ENCODE measurements around the gene NIPSNAP3A. TPM values are rescaled to one million over a fixed set of nuclear protein-coding genes. Genes with fewer than 3 reads are reported as not detected.

NIPSNAP3A gene
- polyA plus RNA-seq, 3 donors = 26.9 to 103 (median 97.8) TPM

GRCh38 chr9:104794070-104794469, 46.6 kb downstream of the NIPSNAP3A start:
- Histone ChIP-seq H3K79me2 (ENCODE audit: insufficient read depth, low read length) (no peaks in the 10 kb centered on the region), H3K4me1 (ENCODE audit: control insufficient read depth in 1 of 2, insufficient read depth in 2 of 2, low read length in 2 of 2) (peaks cover 14 to 23% of the 10 kb centered on the region in 2 donors), H3K9me3 (replicated peaks in 1 of 2; ENCODE audit: control insufficient read depth in 1 of 2, insufficient read depth in 1 of 2, low read length in 2 of 2) (no peaks in the 10 kb centered on the region), H3K27ac (ENCODE audit: low read depth in 1 of 2, low read length in 2 of 2) (no peak overlapping the region), H3K27me3 (ENCODE audit: control insufficient read depth in 2 of 2, insufficient read depth in 2 of 2, low read length in 2 of 2) (no peaks in the 10 kb centered on the region), H3K4me3 (replicated peaks in 1 of 3; ENCODE audit: low read depth in 2 of 3, low read length in 3 of 3) (no peak overlapping the region), H3K36me3 (replicated peaks in 1 of 2; ENCODE audit: control insufficient read depth in 1 of 2, insufficient read depth in 2 of 2, low read length in 2 of 2) (peaks cover 74 to 95% of the 10 kb centered on the region in 2 donors), H2AFZ (ENCODE audit: insufficient read depth, low read depth, low read length, poor library complexity, severe bottlenecking) (no peak overlapping the region), H4K20me1 (ENCODE audit: insufficient read depth, low read length) (no peaks in the 10 kb centered on the region), H3K4me2 (replicated peaks; ENCODE audit: extremely low read depth, low read length, poor library complexity, severe bottlenecking) (no peak overlapping the region), H3K9ac (ENCODE audit: insufficient read depth, low read length, poor library complexity, severe bottlenecking) (no peak overlapping the region)
- Mint-ChIP-seq H3K27ac (peak overlapping the region in 3 of 7 donors; percentile 30 to 45 (median 37)), H3K4me1 (peaks cover 32% of the 10 kb centered on the region), H3K9me3 (peaks cover 0 to 2% (median 0%) of the 10 kb centered on the region in 7 donors), H3K36me3 (peaks cover 73 to 89% of the 10 kb centered on the region in 2 donors), H3K4me3 (no peak overlapping the region), H3K27me3 (ENCODE audit: low read depth in 3 of 3) (peaks cover 0 to 1% (median 0%) of the 10 kb centered on the region in 3 donors)
- no CpG with 5 or more reads among the region's 2 CpGs for WGBS (ENCODE audit: insufficient coverage)
- no peak for DNase-seq
- no peak for TF ChIP-seq CTCF (IDR thresholded peaks at IDR 0.05)
- intact Hi-C loops (cut with micrococcal nuclease) = no loop called here

- 0% methylated on average over 1 of the region's 1 CpG for WGBS (ENCODE audit: insufficient coverage)
- DNase-seq = peak; percentile 16 to 44 (median 40)
- no peak for TF ChIP-seq CTCF (IDR thresholded peaks at IDR 0.05)
- H3K27ac Mint-ChIP-seq = peak overlapping the region in 6 of 7 donors; percentile 43 to 81 (median 75)
- Histone ChIP-seq H3K9ac (ENCODE audit: insufficient read depth, low read length, poor library complexity, severe bottlenecking) (no peak overlapping the region), H3K4me1 (ENCODE audit: control insufficient read depth in 1 of 2, insufficient read depth in 2 of 2, low read length in 2 of 2) (peaks cover 14 to 23% of the 10 kb centered on the region in 2 donors), H3K27ac (ENCODE audit: low read depth in 1 of 2, low read length in 2 of 2) (peak overlapping the region in 1 of 2 donors; percentile 74), H3K36me3 (replicated peaks in 1 of 2; ENCODE audit: control insufficient read depth in 1 of 2, insufficient read depth in 2 of 2, low read length in 2 of 2) (peaks cover 72 to 92% of the 10 kb centered on the region in 2 donors), H3K4me3 (replicated peaks in 1 of 3; ENCODE audit: low read depth in 2 of 3, low read length in 3 of 3) (peak overlapping the region in 1 of 3 experiments; percentile 47), H3K4me2 (replicated peaks; ENCODE audit: extremely low read depth, low read length, poor library complexity, severe bottlenecking) (peak overlapping the region; percentile 59), H3K79me2 (ENCODE audit: insufficient read depth, low read length) (no peaks in the 10 kb centered on the region), H3K9me3 (replicated peaks in 1 of 2; ENCODE audit: control insufficient read depth in 1 of 2, insufficient read depth in 1 of 2, low read length in 2 of 2) (no peaks in the 10 kb centered on the region), H4K20me1 (ENCODE audit: insufficient read depth, low read length) (no peaks in the 10 kb centered on the region), H3K27me3 (ENCODE audit: control insufficient read depth in 2 of 2, insufficient read depth in 2 of 2, low read length in 2 of 2) (no peaks in the 10 kb centered on the region), H2AFZ (ENCODE audit: insufficient read depth, low read depth, low read length, poor library complexity, severe bottlenecking) (peak overlapping the region; percentile 72)
- peaks cover 0 to 2% (median 0%) of the 10 kb centered on the region in 7 donors for H3K9me3 Mint-ChIP-seq
- peaks cover 0 to 1% (median 0%) of the 10 kb centered on the region in 3 donors for H3K27me3 Mint-ChIP-seq (ENCODE audit: low read depth in 3 of 3)
- intact Hi-C loops (cut with micrococcal nuclease) = no loop called here
- peak overlapping the region in 1 of 2 donors; percentile 53 for H3K4me3 Mint-ChIP-seq
- H3K4me1 Mint-ChIP-seq = peaks cover 32% of the 10 kb centered on the region
- H3K36me3 Mint-ChIP-seq = peaks cover 78 to 89% of the 10 kb centered on the region in 2 donors
These were observed 47.6 kb downstream of the NIPSNAP3A start for GRCh38 chr9:104795082-104795481.

All from CD14-positive monocyte (primary cell).